Stimulated activated CD8-positive, alpha-beta memory T cell treated with anti-CD3 and anti-CD28 coated beads, Interleukin-15, amount 100 ng/mL, for 4 hours (primary cell): Measurements from ENCODE around the gene MCOLN2.
"Not testable (repeated sequence)": the region's sequence is repeated elsewhere in the genome, so short reads cannot be mapped to it uniquely, and the experiment has no call there.

Source experiments
- DNase-seq, 2 donors: peaks; one replicate each; pipeline ENCODE4 v3.0.0-alpha.2; 2020; ENCODE audit warnings: low read depth in 2 of 2

The MCOLN2 gene

DNA sequence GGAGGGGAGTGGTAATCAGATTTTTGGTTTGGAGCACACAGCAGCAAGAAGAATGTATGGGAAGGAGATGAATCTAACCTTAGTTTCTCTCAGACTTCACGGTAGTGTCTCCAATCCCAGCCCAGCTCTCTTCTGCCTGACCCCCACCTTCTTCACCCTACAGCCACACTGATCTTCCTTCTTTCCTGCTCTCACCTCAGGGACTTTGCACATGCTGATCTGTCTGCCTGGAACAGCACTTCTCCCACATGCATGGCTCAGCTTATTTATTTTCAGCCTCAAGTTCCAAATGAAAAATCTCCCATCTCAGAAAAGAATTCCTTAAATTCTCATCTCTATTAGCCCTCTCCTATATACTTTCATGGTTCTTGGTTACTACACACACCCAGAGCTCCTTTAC lies 55.1 kb downstream of the MCOLN2 start:
- DNase-seq: no peak

- no peak for DNase-seq
These were observed 56.4 kb downstream of the MCOLN2 start for GRCh38 chr1:84940481-84940880.

DNA sequence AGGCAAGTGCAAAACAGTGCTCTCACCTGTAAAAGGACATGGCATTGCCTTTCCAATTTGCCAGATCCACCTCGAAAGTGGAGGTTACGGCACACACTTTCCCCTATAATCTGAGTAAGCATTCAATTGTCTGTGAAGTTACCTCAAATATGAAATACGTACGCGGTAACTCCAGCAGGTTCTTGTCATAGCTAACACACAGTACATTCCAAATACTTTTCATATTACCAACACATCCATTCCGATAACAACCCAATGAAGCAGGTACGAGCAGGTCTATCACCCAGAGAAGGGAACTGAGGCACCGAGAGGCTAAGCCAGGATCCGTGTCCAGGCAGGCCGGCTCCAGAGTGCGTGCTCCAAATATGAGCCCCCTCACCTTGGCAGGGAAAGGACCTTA lies 57.2 kb downstream of the MCOLN2 start:
- DNase-seq: no peak

GRCh38 chr1:84939151-84939550 lies 57.8 kb downstream of the MCOLN2 start:
- DNase-seq: no peak

DNA sequence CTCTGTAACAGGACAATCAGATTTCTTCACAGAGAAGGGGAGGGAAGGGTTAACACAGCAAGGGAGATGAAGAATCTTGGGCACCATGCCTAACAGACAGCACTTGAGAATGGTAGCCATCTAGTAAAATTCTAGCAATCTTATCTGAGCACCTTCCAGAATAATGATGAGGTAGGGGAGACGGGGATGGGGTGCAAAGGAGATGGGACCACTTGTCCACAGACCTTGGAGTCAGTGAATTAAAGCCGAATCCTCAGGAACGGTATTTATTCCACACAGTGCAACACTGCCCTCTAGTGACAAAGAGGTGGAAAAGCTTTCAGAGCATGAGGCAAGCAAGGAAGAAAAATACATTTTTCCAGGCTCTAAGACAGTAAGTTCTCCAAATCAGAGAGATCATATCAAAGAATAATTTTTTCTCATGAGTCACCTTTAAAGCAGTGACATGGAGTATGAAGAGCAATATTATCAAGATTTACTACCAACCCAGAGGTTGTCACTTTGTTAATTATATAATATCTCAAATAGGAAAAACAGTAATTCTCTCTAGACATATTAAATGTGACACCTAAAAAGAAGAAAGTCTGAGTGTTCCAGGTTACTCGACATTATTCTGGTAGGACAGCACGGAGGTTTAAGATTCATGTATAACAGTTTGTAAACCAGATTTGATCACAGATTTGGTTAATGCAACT lies 60.6 kb downstream of the MCOLN2 start:
- no peak for DNase-seq

- no peak for DNase-seq
These were observed 63.8 kb downstream of the MCOLN2 start for GRCh38 chr1:84933011-84933611.

DNA sequence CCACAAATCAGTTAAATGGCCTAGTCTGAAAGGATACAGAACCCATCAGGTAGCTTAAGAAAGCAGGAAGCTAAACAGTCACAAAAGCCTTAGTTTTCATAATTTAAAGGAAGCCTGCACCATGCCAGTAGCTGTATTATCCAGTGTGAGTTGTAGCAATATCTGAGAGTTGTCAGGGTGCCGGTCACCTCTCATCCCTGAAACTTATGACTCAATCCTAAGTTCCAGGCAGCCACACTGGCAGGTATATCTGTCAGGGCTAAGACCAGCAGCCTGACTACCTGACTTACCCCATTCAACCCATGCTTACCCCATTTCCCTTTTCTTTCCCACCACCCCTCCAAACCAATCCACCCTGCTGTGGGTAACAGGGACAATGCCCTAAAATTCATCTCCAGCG lies 66.1 kb downstream of the MCOLN2 start:
- DNase-seq: no peak

DNA sequence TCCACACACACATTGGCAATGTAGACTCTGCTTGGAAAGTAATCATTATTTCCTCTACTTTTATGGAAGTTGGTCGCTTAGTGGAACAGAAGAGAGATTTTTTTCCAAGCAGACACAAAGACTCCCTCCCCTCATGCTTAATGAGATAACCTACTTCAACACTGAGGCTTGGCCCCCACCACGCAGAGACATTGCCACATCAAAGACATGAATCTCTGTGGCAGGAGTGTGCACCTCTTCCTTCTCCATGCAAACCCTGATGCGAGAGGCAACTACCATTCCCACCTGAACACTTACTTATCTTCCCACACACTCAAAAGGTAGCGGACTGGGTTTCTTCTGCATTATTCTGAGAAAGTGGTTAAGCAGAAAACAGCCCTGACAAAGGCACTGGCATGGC lies 66.6 kb downstream of the MCOLN2 start:
- no peak for DNase-seq

- DNase-seq: no peak
These were observed 67.3 kb downstream of the MCOLN2 start for GRCh38 chr1:84929581-84929980.

GRCh38 chr1:84928979-84929378 lies 67.9 kb downstream of the MCOLN2 start:
- no peak for DNase-seq

GRCh38 chr1:84923317-84923716 lies 73.6 kb downstream of the MCOLN2 start:
- DNase-seq: no peak

DNA sequence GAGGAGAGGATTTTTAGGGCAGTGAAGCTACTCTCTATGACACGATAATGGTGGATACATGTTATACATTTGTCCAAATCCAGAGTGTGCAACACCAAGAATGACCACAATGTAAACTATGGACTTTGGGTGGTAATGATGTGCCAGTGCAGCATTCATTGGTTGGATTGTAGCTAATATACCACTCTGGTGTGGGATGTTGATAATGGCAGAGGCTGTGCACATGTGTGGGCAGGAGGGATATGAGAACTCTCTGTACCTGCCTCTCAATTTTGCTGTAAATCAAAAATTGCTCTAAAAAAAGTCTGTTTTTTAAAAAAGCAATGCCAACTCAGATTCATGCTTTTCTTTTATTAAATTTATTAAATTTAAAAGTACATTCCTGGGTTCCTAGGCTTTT lies 76.8 kb downstream of the MCOLN2 start:
- DNase-seq: no peak

DNA sequence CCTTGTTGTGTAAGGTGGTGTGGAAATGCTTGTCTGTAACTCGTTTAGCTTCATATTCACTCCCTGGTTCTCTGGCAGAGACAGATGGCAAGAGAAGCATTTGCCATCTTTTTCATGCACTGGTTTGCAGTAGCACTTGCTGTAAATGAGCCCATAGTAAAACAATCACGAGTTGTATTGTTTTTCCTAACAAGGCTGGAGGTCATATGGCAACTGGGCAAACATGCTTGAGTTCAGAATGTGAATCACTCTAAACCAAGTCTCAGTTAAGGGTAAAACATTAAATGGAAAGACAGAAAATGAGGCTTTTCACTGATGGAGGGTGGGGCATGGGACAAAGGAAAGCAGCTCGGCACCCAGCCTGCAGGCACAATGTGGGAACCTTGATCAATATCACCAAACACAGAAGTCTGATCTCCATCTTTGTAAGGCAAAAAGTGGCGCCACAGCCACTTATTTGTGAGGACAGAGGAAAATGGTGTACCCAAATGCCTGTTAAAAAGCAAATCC lies 77.4 kb downstream of the MCOLN2 start:
- no peak for DNase-seq

- DNase-seq: no peak
These were observed 78.1 kb downstream of the MCOLN2 start for GRCh38 chr1:84918726-84919336.

DNA sequence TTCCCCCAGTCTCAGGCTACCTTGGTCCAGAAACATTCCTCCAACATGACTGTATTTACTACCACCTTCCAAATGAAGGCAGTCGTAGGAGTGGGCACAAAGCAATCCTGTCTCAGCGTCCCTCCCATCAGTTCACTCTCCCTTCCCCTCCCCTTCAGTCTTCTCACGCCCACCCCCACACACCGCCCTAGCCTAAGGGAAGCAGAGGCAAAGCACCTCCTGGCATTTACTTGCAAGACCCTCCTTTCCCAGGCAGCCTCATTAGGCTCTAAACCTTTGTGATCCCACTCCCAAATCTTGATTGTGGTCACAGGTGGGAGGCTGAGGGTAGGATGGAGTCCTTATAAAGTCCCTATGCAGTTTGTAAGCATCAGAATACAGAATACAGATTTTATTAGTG lies 80.0 kb downstream of the MCOLN2 start:
- no peak for DNase-seq

GRCh38 chr1:84913555-84913892 lies 83.4 kb downstream of the MCOLN2 start:
- no peak for DNase-seq

- DNase-seq: no peak
These were observed 84.0 kb downstream of the MCOLN2 start for GRCh38 chr1:84912726-84913554.

DNA sequence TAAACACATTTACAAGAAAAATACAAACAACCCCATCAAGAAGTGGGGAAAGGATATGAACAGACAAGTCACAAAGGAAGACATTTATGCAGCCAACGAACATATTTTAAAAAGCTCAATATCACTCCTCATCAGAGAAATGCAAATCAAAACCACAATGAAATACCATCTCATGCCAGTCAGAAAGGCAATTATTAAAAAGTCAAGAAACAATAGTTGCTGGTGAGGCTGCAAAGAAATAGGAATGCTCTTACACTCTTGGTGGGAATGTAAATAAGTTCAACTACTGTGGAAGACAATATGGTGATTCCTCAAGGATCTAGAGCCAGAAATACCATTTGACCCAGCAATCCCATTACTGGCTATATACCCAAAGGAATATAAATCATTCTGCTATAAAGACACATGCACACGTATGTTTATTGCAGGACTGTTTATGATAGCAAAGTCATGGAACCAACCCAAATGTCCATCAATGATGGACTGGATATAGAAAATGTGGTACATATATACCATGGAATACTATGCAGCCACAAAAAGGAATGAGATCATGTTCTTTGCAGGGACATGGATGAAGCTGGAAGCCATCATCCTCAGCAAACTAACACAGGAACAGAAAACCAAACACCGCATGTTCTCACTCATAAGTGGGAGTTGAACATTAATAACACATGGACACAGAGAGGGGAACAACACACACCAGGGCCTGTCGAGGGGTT lies 88.0 kb downstream of the MCOLN2 start:
- DNase-seq: not testable (repeated sequence)

- no peak for DNase-seq
These were observed 89.7 kb downstream of the MCOLN2 start for GRCh38 chr1:84907095-84907827.

GRCh38 chr1:84902727-84903126 lies 94.2 kb downstream of the MCOLN2 start:
- DNase-seq: not testable (repeated sequence)

GRCh38 chr1:84899969-84900368 lies 96.9 kb downstream of the MCOLN2 start:
- DNase-seq: no peak
